ENCODE measurements around the gene UNC13C.

GRCh38 chr15:54091651-54092050, 113.4 kb downstream of the UNC13C start:
- TF ChIP-seq GABPA (IDR thresholded peaks at IDR 0.05; ENCODE audit: low read depth) (no peak), CTCF (IDR thresholded peaks at IDR 0.05; ENCODE audit: insufficient read depth, low read length) (no peak), REST (IDR thresholded peaks at IDR 0.05; ENCODE audit: insufficient replicate concordance, low read depth) (no peak), POLR2AphosphoS5 (IDR thresholded peaks at IDR 0.05; ENCODE audit: low read depth) (no peak), SPI1 (IDR thresholded peaks at IDR 0.05; ENCODE audit: borderline replicate concordance, low read depth) (no peak)
